Measurements from ENCODE around the gene PGLYRP4. TPM values are rescaled to one million over a fixed set of nuclear protein-coding genes. Genes with fewer than 3 reads are reported as not detected.

The PGLYRP4 gene, protein sequence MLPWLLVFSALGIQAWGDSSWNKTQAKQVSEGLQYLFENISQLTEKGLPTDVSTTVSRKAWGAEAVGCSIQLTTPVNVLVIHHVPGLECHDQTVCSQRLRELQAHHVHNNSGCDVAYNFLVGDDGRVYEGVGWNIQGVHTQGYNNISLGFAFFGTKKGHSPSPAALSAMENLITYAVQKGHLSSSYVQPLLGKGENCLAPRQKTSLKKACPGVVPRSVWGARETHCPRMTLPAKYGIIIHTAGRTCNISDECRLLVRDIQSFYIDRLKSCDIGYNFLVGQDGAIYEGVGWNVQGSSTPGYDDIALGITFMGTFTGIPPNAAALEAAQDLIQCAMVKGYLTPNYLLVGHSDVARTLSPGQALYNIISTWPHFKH
- not detected in 2 replicates for total RNA-seq

DNA sequence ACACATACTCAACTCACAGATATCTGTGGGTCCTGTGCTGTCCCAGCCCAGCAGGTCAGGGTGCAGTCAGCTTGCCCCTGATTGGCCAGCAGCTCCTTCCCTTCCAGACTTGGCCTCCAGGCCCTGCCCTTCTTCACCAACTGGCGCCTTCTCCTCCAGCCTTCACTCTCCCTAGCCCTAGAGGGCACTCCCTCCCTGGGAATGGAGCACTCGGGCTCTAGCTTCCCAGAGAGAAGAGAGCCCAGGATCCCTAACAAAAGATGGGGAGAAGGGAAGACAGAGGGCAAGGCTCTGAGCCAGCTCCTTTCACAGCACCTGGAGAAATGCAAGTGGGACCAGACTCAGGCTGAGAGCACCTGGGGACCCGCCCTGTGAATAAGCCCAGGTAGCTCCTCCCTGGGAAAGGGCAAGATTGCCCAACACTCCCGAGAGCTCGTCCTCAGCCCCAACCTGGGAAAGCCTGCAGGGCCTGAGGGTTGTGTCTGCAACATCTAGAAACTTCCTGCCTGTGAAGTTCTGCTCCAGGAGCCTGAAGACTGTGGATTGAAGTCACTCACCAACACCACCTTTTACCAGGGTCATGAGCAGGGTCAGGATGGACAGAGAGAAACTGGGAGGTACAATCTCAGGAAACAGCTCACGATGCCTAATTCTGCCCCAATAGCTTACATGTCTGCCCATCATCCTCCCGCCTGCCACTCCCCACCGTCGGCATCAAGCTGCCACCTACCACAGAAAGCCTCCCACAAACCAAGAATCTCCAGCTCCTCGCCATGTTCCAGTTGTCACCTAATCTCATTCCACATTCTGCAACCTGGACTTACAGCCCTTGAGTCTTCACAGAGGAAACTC lies at the start of gene PGLYRP4:
PGLYRP4 (minus strand) TSS at position 331 of the 852 bp plus-strand sequence. CDS start 909 bp downstream, outside the sequence.

DNA sequence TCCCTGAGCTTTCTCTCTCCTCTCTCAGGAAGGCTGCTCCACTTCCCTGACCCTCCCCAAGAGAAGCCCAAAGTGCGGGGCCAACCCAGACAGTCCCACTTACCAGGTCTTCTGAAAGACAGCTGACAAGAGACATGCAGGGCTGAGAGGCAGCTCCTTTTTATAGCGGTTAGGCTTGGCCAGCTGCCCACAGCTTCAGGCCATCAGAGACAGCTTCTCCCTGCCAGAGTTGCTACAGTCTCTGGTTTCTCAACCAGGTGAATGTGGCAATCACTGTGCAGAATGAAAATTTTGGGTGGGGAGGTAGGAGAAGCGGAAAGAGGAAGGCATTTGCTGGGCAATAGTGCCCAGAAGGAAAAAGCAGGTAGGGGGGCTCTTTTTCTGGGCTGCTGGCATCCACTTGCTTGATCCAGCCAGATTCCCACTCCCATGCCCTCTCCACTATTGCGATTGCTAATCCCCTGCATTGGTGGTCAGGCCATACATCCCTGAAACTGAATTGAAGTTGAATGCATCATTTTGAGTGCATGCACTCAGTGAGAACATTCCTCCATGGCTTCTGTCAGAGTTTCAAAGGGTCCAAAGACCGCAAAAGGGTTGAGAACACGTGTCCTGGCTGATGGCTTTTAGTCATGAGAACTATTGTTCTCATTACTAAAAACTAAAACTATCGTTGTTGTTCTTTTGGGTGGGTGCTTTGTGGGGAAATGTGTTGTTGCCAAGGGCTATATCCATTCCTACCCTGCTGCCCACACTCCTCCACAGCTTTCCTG lies 42.5 kb upstream of the PGLYRP4 start, which contains the start of gene S100A8:
S100A8 (minus strand) TSS at position 136 of the 773 bp plus-strand sequence. CDS start 538 bp downstream, outside the sequence.

DNA sequence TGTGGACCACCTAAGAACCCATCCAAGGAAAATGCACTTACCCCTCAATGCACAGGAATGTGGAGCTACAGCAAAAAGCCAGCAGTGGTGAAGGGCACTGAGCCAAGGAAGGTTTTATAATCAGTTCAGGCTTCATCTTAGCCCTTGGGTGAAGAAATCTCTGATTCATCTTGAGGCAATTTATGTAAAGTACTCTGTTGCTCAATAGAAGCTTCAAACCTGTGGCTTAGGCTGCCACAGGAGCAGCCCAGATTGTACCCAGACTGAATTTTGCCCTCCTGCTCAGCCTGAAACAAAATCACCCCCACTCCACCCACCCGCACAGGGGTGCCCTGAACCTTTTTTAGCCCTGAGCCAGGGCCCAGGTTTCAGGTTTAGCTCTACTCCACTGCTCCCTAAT lies 26.9 kb upstream of the PGLYRP4 start, which contains the start of gene S100A12:
S100A12 (minus strand) TSS at position 111 of the 400 bp plus-strand sequence. CDS start 1,029 bp downstream, outside the sequence.

DNA sequence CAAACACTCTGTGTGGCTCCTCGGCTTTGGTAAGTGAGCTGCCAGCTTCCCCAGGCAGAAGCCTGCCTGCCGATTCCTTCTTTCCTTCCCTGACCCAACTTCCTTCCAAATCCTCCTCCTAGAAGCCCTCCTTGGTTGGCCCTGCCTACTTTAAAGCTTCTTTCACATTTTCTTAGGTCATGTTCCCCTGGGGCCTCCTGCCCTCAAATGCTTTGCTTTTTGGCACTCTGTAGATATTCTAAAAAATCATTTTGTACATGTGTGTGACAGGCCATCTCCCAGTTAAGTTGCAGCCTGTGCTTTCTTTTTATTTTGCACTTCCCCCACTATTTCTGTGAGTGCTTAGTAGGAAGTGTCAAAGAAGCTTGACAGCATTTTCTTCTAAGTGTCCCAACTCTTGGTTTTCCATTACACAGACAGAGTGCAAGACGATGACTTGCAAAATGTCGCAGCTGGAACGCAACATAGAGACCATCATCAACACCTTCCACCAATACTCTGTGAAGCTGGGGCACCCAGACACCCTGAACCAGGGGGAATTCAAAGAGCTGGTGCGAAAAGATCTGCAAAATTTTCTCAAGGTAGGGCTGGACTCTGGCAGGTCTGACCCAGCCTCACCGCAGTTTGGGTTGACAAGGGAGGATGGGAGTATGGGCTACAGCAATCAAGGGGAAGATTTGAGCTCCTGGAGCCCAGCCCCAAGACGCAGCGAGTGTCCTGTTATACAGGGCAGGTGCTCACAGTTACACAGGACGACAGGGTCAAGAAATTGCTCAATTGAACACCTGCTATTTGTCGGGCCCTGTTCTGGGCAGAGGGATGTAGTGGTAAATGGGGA lies 9.4 kb upstream of the PGLYRP4 start, which contains the start of gene S100A9:
S100A9 (plus strand) TSS at position 2 of the 838 bp plus-strand sequence; CDS start at position 432, 430 bp downstream.

DNA sequence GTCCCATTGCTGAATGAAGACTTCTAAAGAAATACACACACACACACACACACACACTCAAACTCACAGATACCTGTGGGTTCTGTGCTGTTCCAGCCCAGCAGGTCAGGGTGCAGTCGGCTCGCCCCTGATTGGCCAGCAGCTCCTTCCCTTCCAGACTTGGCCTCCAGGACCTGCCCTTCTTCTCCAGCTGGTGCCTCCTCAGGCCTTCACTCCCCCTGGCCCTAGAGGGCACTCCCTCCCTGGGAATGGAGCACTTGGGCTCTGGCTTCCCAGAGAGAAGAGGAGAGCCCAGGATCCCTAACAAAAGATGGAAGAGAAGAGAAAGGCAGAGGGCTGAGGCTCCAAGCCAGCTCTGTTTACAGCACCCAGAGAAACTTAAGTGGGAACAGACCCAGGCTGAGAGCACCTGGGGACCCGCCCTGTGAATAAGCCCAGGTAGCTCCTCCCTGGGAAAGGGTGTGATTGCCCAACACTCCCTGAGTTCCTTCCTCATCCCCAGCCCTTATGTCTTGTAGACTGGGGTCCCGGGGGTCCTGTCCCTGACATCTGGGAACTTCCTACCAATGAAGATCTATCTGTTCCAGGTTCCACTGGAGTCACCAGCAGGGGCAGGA lies 36.0 kb downstream of the PGLYRP4 start, which contains the start of gene PGLYRP3:
PGLYRP3 (minus strand) TSS at position 383 of the 617 bp plus-strand sequence. CDS start 2,287 bp downstream, outside the sequence.

Other genes starting within 250 kb of the PGLYRP4 start
- not detected in 2 replicates for gene SPRR2F, start 235.3 kb downstream of the PGLYRP4 start, total RNA-seq
- gene SPRR2G, start 198.0 kb downstream of the PGLYRP4 start, total RNA-seq: not detected in 2 replicates
- not detected in 2 replicates for gene LELP1, start 145.4 kb downstream of the PGLYRP4 start, total RNA-seq
- gene PRR9, start 131.3 kb downstream of the PGLYRP4 start, total RNA-seq: 0.12 TPM in 1 of 2 replicates, not detected in the other
- gene LORICRIN, start 89.2 kb downstream of the PGLYRP4 start, total RNA-seq: not detected in 2 replicates
- gene PGLYRP3, start 35.9 kb downstream of the PGLYRP4 start, total RNA-seq: not detected in 2 replicates
- 0.82 TPM in 1 of 2 replicates, not detected in the other for gene S100A9, start 9.0 kb upstream of the PGLYRP4 start, total RNA-seq
- not detected in 2 replicates for gene S100A12, start 26.8 kb upstream of the PGLYRP4 start, total RNA-seq
- not detected in 2 replicates for gene S100A8, start 42.2 kb upstream of the PGLYRP4 start, total RNA-seq
- gene S100A7A, start 67.7 kb upstream of the PGLYRP4 start, total RNA-seq: not detected in 2 replicates
- gene S100A7, start 111.8 kb upstream of the PGLYRP4 start, total RNA-seq: not detected in 2 replicates
- 841 and 1,509 TPM in 2 replicates for gene S100A6, start 187.2 kb upstream of the PGLYRP4 start, total RNA-seq
- not detected in 2 replicates for gene S100A5, start 192.1 kb upstream of the PGLYRP4 start, total RNA-seq
- gene S100A4, start 197.0 kb upstream of the PGLYRP4 start, total RNA-seq: 33.4 and 191 TPM in 2 replicates
- gene S100A3, start 200.4 kb upstream of the PGLYRP4 start, total RNA-seq: 2.5 and 10.0 TPM in 2 replicates
- not detected in 2 replicates for gene S100A2, start 217.0 kb upstream of the PGLYRP4 start, total RNA-seq